Stimulated activated CD8-positive, alpha-beta memory T cell treated with anti-CD3 and anti-CD28 coated beads, Interleukin-15, amount 100 ng/mL, for 24 hours (primary cell): ENCODE measurements around the gene SLC15A3.

Experiments used
- DNase-seq: peaks from one replicate; pipeline ENCODE4 v3.0.0-alpha.2; 2020; ENCODE audit warnings: low read depth

Gene SLC15A3

GRCh38 chr11:60889869-60890311 is 62.1 kb downstream of the SLC15A3 start:
- no peak for DNase-seq

GRCh38 chr11:60887556-60887955 is 64.4 kb downstream of the SLC15A3 start:
- DNase-seq: no peak
